Astrocyte of the spinal cord (primary cell): Measurements from ENCODE around the gene POLR1C.

Experiments used
- DNase-seq: peaks from one replicate; pipeline ENCODE4 v3.0.0; 2011; ENCODE audit warnings: low read depth, low spot score
- H3K4me3 ChIP-seq: 2 replicates; pipeline ENCODE4 v1.5.1; 2011; ENCODE audit warnings: low read depth, mild to moderate bottlenecking, low read length, moderate library complexity
- CTCF ChIP-seq: IDR thresholded peaks from 2 replicates; pipeline ENCODE4 v1.5.1; 2012; ENCODE audit warnings: low read depth, mild to moderate bottlenecking, low read length, inconsistent platforms
- in situ Hi-C: cut with HindIII; loops from 2 replicates; pipeline ENCODE4 v1.10.0; 2017; ENCODE audit warnings: low sequenced_read_pairs

The POLR1C gene

GRCh38 chr6:43471399-43471798, 45.5 kb upstream of the POLR1C start:
- TF ChIP-seq CTCF = no peak
- DNase-seq = no peak
- H3K4me3 ChIP-seq = no peak overlapping the region
- in situ Hi-C loops = no loop called here

GRCh38 chr6:43472515-43472914, 44.4 kb upstream of the POLR1C start:
- TF ChIP-seq CTCF = no peak
- no peak for DNase-seq
- in situ Hi-C loops = no loop called here
- H3K4me3 ChIP-seq = no peak overlapping the region

- in situ Hi-C loops = no loop called here
- DNase-seq = no peak
- no peak for TF ChIP-seq CTCF
- no peak overlapping the region for H3K4me3 ChIP-seq
These were observed 41.4 kb upstream of the POLR1C start for GRCh38 chr6:43475516-43475915.

- no peak for TF ChIP-seq CTCF
These were observed 40.1 kb upstream of the POLR1C start for GRCh38 chr6:43476746-43477145.

GRCh38 chr6:43477235-43478007, 39.5 kb upstream of the POLR1C start, which contains the start of gene TJAP1:
Gene TJAP1 (plus strand): TSS chr6:43477570. CDS start chr6:43499002, 21,432 bp downstream.
- in situ Hi-C loops = no loop called here
- H3K4me3 ChIP-seq = peak within 1 kb of the TSS; percentile 76
- TF ChIP-seq CTCF = no peak
- DNase-seq = peak; percentile 90

More at GRCh38 chr6:43476746-43477145, 40.1 kb upstream of the POLR1C start:
- peak overlapping the region; percentile 76 for H3K4me3 ChIP-seq
- in situ Hi-C loops = no loop called here
- no peak for DNase-seq

GRCh38 chr6:43478008-43478372, 38.9 kb upstream of the POLR1C start:
- no peak for TF ChIP-seq CTCF
- in situ Hi-C loops = no loop called here
- no peak for DNase-seq
- peak overlapping the region; percentile 76 for H3K4me3 ChIP-seq

GRCh38 chr6:43481075-43481474, 35.8 kb upstream of the POLR1C start:
- DNase-seq = no peak
- no peak overlapping the region for H3K4me3 ChIP-seq
- in situ Hi-C loops = no loop called here
- TF ChIP-seq CTCF = no peak
